ENCODE measurements around the gene DHPS.

The DHPS gene

GRCh38 chr19:12675940-12676339 lies 5.7 kb downstream of the DHPS start:
- DNase-seq (ENCODE audit: low read depth in 2 of 2, low spot score in 1 of 2) = no peak

- DNase-seq (ENCODE audit: low read depth in 2 of 2, low spot score in 1 of 2) = no peak
Measured at GRCh38 chr19:12675399-12675798, 6.3 kb downstream of the DHPS start.

- DNase-seq (ENCODE audit: low read depth in 2 of 2, low spot score in 1 of 2) = no peak
Measured at GRCh38 chr19:12672744-12673143, 8.9 kb downstream of the DHPS start.

GRCh38 chr19:12670159-12670928 lies 11.3 kb downstream of the DHPS start:
- no peak for DNase-seq (ENCODE audit: low read depth in 2 of 2, low spot score in 1 of 2)

GRCh38 chr19:12669270-12670158 lies 12.2 kb downstream of the DHPS start:
- peak; percentile 37 to 62 for DNase-seq (ENCODE audit: low read depth in 2 of 2, low spot score in 1 of 2)

- DNase-seq (ENCODE audit: low read depth in 2 of 2, low spot score in 1 of 2) = peak in 1 of 2 donors; percentile 34
Measured at GRCh38 chr19:12668932-12669269, 12.8 kb downstream of the DHPS start.

- DNase-seq (ENCODE audit: low read depth in 2 of 2, low spot score in 1 of 2) = no peak
Measured at GRCh38 chr19:12668346-12668745, 13.3 kb downstream of the DHPS start.

- no peak for DNase-seq (ENCODE audit: low read depth in 2 of 2, low spot score in 1 of 2)
Measured at GRCh38 chr19:12667731-12668302, 13.9 kb downstream of the DHPS start.

GRCh38 chr19:12666265-12667048 lies 15.2 kb downstream of the DHPS start, which contains the start of the genes MAN2B1 and WDR83:
Gene MAN2B1 (minus strand): TSS chr19:12666742. CDS start chr19:12666701, 41 bp downstream.
Gene WDR83 (plus strand): TSS chr19:12666807. CDS start chr19:12669791, 2,984 bp downstream.
- DNase-seq (ENCODE audit: low read depth in 2 of 2, low spot score in 1 of 2) = peak; percentile 51 to 58

GRCh38 chr19:12665671-12666264 lies 15.9 kb downstream of the DHPS start:
- DNase-seq (ENCODE audit: low read depth in 2 of 2, low spot score in 1 of 2) = no peak

GRCh38 chr19:12665281-12665573 lies 16.5 kb downstream of the DHPS start:
- peak in 1 of 2 donors; percentile 29 for DNase-seq (ENCODE audit: low read depth in 2 of 2, low spot score in 1 of 2)

- no peak for DNase-seq (ENCODE audit: low read depth in 2 of 2, low spot score in 1 of 2)
Measured at GRCh38 chr19:12664406-12665280, 17.0 kb downstream of the DHPS start.

GRCh38 chr19:12660980-12661379 lies 20.7 kb downstream of the DHPS start:
- no peak for DNase-seq (ENCODE audit: low read depth in 2 of 2, low spot score in 1 of 2)

- DNase-seq (ENCODE audit: low read depth in 2 of 2, low spot score in 1 of 2) = no peak
Measured at GRCh38 chr19:12657966-12658365, 23.7 kb downstream of the DHPS start.

- no peak for DNase-seq (ENCODE audit: low read depth in 2 of 2, low spot score in 1 of 2)
Measured at GRCh38 chr19:12656899-12657571, 24.6 kb downstream of the DHPS start.

- DNase-seq (ENCODE audit: low read depth in 2 of 2, low spot score in 1 of 2) = no peak
Measured at GRCh38 chr19:12655546-12655945, 26.1 kb downstream of the DHPS start.

- no peak for DNase-seq (ENCODE audit: low read depth in 2 of 2, low spot score in 1 of 2)
Measured at GRCh38 chr19:12652219-12652618, 29.5 kb downstream of the DHPS start.

GRCh38 chr19:12649941-12650340 lies 31.7 kb downstream of the DHPS start:
- DNase-seq (ENCODE audit: low read depth in 2 of 2, low spot score in 1 of 2) = no peak

GRCh38 chr19:12648088-12648487 lies 33.6 kb downstream of the DHPS start:
- no peak for DNase-seq (ENCODE audit: low read depth in 2 of 2, low spot score in 1 of 2)
